ENCODE measurements around the gene MMP23B. TPM values are rescaled to one million over a fixed set of nuclear protein-coding genes. Genes with fewer than 3 reads are reported as not detected.

MMP23B gene
- total RNA-seq, 2 donors from 2014 or later: 14.7 to 19.9 TPM

- WGBS, 2 experiments (ENCODE audit: insufficient coverage in 1 of 2, insufficient read length in 1 of 2): 95 to 99% methylated on average over 25 to 51 of the region's 51 CpGs
- Mint-ChIP-seq H3K36me3 (ENCODE audit: low read depth) (peaks cover 2% of the 10 kb centered on the region), H3K4me3 (no peak overlapping the region), H3K9me3 (no peaks in the 10 kb centered on the region), H3K27me3 (ENCODE audit: insufficient read depth) (no peaks in the 10 kb centered on the region), H3K27ac (no peak overlapping the region), H3K4me1 (no peaks in the 10 kb centered on the region)
- Histone ChIP-seq H3K27ac (ENCODE audit: low read depth, low read length) (no peak overlapping the region), H3K9me3 (ENCODE audit: control insufficient read depth, low read length) (no peaks in the 10 kb centered on the region), H3K9ac (ENCODE audit: extremely low read depth, low read length, poor library complexity, severe bottlenecking) (no peak overlapping the region), H3K4me1 (ENCODE audit: control insufficient read depth, insufficient read depth, low read length) (no peaks in the 10 kb centered on the region), H3K36me3 (ENCODE audit: control insufficient read depth, insufficient read depth, low read length) (no peaks in the 10 kb centered on the region), H3K4me3 (ENCODE audit: low read length) (no peak overlapping the region), H3K27me3 (ENCODE audit: control insufficient read depth, insufficient read depth, low read length, poor library complexity, severe bottlenecking) (no peaks in the 10 kb centered on the region)
- TF ChIP-seq CTCF (conservative IDR thresholded peaks at IDR 0.05): no peak
- DNase-seq: no peak
These were observed 8.1 kb upstream of the MMP23B start for GRCh38 chr1:1623631-1624442.

DNA sequence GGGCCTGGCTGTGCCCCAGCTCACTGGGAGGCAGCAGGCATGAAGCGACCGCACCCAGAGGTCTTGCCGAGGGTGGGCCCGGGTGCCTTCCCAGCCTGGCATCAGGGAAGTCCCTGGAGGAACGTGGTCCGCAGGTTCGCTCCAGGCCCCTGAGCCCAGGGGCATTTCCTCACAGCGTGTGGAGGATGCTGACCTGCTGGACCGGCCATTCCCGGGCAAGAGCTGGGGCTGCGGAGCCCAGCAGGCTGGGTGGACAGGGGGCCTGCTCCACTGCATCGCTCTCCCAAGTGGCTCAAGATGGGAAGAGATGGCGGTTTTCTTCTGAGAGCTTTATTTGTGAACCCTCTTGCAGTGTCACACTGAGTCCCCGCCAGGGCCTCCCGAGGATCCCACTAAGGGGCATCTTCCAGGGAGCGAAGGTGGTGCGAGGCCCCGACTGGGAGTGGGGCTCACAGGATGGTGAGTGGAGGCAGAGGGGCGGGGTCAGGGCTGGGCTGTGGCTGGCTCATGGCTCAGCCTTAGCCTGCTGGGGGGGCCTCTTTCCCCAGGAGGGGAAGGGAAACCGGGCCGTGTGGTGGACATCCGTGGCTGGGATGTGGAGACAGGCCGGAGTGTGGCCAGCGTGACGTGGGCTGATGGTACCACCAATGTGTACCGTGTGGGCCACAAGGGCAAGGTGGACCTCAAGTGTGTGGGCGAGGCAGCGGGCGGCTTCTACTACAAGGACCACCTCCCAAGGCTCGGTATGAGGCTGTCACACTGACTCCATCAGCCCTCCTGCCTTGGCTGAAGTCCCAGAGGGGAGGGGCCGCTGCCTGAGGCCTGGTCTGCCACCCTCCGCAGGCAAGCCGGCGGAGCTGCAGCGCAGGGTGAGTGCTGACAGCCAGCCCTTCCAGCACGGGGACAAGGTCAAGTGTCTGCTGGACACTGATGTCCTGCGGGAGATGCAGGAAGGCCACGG is 7.2 kb upstream of the MMP23B start:
- Mint-ChIP-seq H3K36me3 (ENCODE audit: low read depth) (peaks cover 2% of the 10 kb centered on the region), H3K4me3 (no peak overlapping the region), H3K9me3 (no peaks in the 10 kb centered on the region), H3K27me3 (ENCODE audit: insufficient read depth) (no peaks in the 10 kb centered on the region), H3K27ac (no peak overlapping the region), H3K4me1 (no peaks in the 10 kb centered on the region)
- H3K4me1 ChIP-seq (ENCODE audit: control insufficient read depth, insufficient read depth, low read length): no peaks in the 10 kb centered on the region
- H3K36me3 ChIP-seq (ENCODE audit: control insufficient read depth, insufficient read depth, low read length): no peaks in the 10 kb centered on the region
- no peak overlapping the region for H3K9ac ChIP-seq (ENCODE audit: extremely low read depth, low read length, poor library complexity, severe bottlenecking)
- WGBS, 2 experiments (ENCODE audit: insufficient coverage in 1 of 2, insufficient read length in 1 of 2): 93 to 95% methylated on average over 28 to 38 of the region's 38 CpGs
- peak; percentile 73 for DNase-seq
- no peaks in the 10 kb centered on the region for H3K9me3 ChIP-seq (ENCODE audit: control insufficient read depth, low read length)
- no peaks in the 10 kb centered on the region for H3K27me3 ChIP-seq (ENCODE audit: control insufficient read depth, insufficient read depth, low read length, poor library complexity, severe bottlenecking)
- no peak for TF ChIP-seq CTCF (conservative IDR thresholded peaks at IDR 0.05)
- no peak overlapping the region for H3K27ac ChIP-seq (ENCODE audit: low read depth, low read length)
- no peak overlapping the region for H3K4me3 ChIP-seq (ENCODE audit: low read length)

DNA sequence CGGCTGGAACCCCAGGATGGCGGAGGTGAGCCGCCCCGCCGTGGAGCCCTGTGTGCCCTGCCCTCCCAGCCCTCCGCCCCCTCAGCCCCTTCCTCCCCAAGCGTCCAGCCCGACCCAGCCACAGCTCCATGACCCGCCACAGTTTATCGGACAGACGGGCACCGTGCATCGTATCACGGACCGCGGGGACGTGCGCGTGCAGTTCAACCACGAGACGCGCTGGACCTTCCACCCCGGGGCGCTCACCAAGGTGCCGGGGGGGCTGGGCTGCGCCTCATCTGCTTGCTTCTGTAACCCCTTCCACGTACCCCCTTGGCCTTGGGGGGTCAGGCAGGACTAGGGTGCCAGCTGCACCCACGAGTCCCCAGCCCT is 6.6 kb upstream of the MMP23B start:
- Histone ChIP-seq H3K9me3 (ENCODE audit: control insufficient read depth, low read length) (no peaks in the 10 kb centered on the region), H3K36me3 (ENCODE audit: control insufficient read depth, insufficient read depth, low read length) (no peaks in the 10 kb centered on the region), H3K4me1 (ENCODE audit: control insufficient read depth, insufficient read depth, low read length) (no peaks in the 10 kb centered on the region), H3K27me3 (ENCODE audit: control insufficient read depth, insufficient read depth, low read length, poor library complexity, severe bottlenecking) (no peaks in the 10 kb centered on the region), H3K9ac (ENCODE audit: extremely low read depth, low read length, poor library complexity, severe bottlenecking) (no peak overlapping the region), H3K27ac (ENCODE audit: low read depth, low read length) (no peak overlapping the region), H3K4me3 (ENCODE audit: low read length) (no peak overlapping the region)
- WGBS, 2 experiments (ENCODE audit: insufficient coverage in 1 of 2, insufficient read length in 1 of 2): 93% methylated on average over 22 to 28 of the region's 28 CpGs
- H3K4me3 Mint-ChIP-seq: no peak overlapping the region
- H3K36me3 Mint-ChIP-seq (ENCODE audit: low read depth): peaks cover 4% of the 10 kb centered on the region
- peaks cover 2% of the 10 kb centered on the region for H3K27me3 Mint-ChIP-seq (ENCODE audit: insufficient read depth)
- no peak for TF ChIP-seq CTCF (conservative IDR thresholded peaks at IDR 0.05)
- no peaks in the 10 kb centered on the region for H3K4me1 Mint-ChIP-seq
- DNase-seq: no peak
- peaks cover 2% of the 10 kb centered on the region for H3K9me3 Mint-ChIP-seq
- no peak overlapping the region for H3K27ac Mint-ChIP-seq

All from endodermal cell (in vitro differentiated cells).